Inferior parietal cortex (tissue), 1 donor: ENCODE data around the gene HIF3A.
"Not testable (repeated sequence)": the region's sequence is repeated elsewhere in the genome, so short reads cannot be mapped to it uniquely, and the experiment has no call there.

ENCODE experiments used
- DNase-seq: peaks from one replicate; pipeline ENCODE4 v3.0.0-alpha.2; 2016; ENCODE audit errors: extremely low spot score

HIF3A gene

GRCh38 chr19:46357846-46358583, 61.2 kb downstream of the HIF3A start:
- DNase-seq = no peak

DNA sequence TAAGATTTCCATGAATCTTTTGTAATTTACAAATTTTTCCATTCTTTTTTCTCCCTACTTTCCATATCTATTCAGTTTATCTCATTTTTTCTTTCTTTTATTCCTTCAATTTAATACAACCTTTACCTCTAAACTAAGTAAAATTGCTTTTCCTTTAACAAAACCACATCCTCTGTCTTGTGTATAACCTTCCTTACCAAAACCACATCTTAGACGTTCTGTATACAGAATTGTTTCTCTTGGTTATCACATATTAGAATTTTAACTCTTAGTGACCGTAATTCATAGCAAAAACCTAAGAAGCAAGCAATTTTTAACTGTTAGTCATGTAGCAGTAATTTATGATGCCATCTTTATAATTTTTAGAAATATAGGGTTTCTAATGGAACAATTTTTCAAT, 65.1 kb downstream of the HIF3A start:
- no peak for DNase-seq

GRCh38 chr19:46364359-46364758, 67.5 kb downstream of the HIF3A start:
- no peak for DNase-seq

GRCh38 chr19:46365561-46365960, 68.7 kb downstream of the HIF3A start:
- no peak for DNase-seq

DNA sequence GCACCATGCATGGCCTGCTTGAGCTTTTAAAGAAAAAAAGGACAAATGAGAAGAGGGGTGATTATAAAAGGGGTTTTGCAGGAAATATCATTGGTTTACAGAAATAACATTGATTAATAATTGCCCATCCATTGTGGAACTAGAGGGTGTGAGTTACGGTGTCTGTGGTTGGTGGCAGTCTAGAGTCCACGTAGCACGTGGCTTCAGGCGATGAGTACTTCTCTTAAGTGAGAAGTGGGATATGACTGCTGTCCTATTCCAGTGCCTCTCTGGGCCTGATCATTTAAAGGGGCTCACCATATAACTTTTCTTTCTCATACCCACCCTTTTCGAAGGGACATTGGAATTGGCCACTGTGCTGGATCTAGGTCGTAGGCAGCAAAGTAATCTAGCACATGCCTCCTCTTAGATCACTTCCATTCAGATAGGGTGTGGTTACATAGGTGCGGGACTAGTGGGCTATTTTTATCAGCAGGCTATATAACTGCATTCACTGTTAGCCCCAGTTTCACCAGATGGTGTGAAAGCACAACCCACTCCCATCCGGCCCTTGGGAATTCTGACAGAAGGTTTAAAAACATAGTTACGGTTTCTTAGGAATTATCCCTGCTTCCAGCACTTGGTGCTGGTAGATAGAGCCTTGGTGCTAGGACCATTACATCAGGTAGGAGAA, 69.9 kb downstream of the HIF3A start:
- no peak for DNase-seq

DNA sequence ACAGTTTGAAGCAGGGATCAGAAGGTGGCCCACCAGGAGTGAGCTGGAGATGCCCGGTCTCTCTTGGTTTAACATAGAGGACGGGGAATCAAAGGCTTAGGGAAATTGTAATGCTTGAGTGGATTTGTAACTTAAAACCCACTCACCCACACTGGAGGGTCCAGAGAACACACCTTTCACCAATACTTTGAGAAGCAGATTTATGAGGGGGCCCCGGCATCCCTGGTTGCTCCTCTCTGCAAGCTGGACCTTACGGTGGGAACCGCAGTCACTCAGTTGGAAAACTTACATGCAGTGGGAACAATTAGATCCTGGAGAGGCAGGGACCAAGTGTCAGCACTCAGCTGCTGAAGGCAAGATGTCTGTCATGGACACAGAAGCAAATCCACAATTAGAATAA, 70.6 kb downstream of the HIF3A start:
- DNase-seq = no peak

DNA sequence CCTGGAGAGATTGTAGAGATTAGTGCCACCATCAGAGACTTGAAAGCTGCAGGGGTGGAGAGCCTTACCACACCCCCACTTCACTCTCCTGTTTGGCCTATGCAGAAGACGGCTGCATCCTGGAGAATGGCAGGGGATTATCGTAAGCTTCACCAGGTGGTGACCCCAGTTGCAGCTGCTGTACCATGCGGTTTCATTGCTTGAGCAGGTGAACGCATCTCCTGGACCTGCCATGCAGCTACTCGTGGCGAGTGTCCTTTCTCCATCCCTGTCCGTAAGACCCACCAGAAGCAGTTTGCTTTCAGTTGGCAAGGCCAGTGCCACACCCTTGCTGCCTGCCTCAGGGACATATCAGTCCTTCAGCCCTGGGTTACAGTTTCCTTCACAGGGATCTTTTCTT, 71.3 kb downstream of the HIF3A start:
- DNase-seq = no peak

DNA sequence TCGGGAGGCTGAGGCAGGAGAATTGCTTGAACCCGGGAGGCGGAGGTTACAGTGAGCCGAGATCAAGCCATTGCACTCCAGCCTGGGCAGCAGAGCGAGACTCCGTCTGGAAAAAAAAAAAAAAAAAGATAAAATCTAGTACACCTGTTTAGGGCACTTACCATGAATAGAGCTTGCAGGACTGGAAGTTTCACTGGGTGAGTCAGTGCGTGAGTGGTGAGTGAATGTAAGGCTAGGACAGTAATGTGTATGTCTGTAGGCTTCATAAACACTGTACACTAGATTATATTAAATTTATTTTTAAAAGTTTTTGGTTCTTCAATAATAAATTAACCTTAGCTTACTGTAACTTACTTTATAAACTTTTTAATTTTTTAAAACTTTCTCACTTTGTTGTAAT, 73.0 kb downstream of the HIF3A start:
- DNase-seq = no peak

DNA sequence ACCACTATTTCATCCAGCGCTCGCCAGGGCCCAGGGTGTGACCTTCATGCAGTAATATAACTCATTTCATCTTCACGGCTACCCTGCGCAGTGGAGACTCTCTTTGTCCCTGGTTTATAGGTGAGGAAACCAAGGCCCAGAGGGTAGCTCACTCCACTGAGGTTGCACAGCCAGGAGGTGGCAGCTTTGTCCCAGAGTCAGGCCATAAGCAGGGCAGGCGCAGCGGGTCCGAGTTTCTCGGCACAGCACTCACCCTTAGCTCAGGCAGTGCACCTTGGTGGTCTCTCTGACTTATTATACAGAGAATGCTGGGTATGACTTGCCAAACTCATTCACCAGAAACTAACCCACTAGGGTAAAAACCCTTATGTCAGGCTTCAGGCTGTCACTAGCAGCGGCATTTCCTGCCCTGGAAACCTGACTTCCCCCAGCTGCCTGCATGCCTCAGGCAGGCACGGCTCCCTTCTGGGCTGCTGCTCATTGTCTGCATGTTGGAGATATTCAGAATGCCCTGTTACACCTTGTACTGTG, 74.6 kb downstream of the HIF3A start:
- no peak for DNase-seq

- DNase-seq = no peak
These were observed 76.2 kb downstream of the HIF3A start for GRCh38 chr19:46372901-46373490.

GRCh38 chr19:46373491-46374359, 76.9 kb downstream of the HIF3A start:
- no peak for DNase-seq

- no peak for DNase-seq
These were observed 78.0 kb downstream of the HIF3A start for GRCh38 chr19:46374536-46375475.

DNA sequence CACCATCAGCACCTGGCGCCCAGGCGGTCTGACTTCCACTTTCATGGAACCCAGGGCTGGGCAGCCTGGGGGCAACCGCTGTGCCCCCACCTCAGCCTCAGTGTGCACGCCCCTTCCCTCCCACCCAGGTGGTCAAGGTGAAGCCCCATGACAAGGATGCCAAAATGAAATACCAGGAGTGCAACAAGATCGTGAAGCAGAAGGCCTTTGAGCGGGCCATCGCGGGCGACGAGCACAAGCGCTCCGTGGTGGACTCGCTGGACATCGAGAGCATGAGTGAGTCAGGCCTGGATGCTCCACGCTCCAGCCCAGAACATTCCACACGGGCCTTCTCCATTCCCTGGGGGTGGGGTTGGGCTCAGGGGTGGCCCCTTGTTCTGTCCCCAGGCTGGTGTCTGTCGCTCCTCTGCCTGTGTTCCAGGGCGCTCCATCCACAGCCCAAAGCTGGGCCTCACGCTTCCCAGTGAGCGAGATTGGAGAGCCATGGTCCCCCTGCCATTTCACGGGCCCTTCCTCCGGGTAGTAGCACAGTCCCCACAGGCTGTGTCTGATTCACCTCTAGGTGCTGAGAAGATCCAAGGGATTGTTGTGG, 78.7 kb downstream of the HIF3A start:
- DNase-seq = not testable (repeated sequence)

DNA sequence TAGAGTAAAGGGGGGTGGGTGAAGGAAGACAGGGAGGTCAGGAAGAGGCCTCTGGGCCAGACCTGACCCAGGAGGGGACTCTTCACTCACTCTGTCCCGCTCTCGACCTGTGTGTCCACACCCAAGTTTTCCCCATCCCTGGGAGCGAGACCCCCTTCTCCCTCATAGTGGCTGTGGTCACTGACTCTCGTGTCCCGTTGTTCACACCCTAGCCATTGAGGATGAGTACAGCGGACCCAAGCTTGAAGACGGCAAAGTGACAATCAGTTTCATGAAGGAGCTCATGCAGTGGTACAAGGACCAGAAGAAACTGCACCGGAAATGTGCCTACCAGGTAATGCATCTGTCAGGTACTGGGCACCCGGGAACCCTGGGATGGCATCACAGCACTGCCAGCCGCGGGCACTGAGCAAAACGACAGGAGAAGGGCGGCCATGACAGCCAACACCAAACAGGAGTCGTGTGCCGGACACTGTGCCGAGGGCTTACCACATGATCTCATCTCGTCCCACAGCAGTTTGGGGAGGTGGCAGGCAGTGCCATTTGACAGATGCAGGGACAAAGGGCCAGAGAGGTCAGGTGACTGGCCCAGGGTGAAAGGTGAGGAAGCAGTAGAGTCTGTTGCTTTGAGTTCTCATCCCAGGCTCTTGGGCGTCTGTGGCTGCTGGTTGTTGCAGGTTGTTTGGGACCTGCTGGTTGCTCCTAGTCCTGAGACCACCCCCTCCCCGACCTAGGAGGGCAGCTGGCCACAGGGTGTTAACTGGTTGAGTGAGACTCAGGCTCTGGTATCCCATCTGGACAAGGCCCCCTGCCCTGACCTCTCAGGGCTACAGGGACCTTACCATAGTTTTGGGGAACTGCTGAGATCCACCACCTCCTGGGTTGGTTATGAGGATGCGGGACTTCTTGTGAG, 79.7 kb downstream of the HIF3A start:
- no peak for DNase-seq

DNA sequence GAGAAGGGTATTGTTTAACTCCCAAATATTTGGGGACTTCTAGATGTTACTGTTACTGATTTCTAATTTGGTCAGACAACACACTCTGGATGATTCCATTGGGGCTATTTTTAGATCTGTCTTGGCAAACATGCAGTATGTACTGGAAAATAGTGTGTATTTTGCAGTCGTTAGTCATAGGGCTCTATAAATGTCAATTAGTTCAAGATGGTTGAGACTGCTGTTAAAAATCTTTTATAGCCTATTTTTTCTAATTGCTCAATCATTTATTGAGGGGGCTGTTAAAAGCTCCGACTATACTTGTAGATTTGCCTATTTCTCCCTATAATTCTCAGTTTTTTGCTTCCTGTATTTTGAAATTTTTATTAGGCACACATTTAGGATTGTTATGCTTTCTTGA, 81.4 kb downstream of the HIF3A start:
- DNase-seq = no peak

GRCh38 chr19:46380690-46381089, 83.8 kb downstream of the HIF3A start:
- no peak for DNase-seq

DNA sequence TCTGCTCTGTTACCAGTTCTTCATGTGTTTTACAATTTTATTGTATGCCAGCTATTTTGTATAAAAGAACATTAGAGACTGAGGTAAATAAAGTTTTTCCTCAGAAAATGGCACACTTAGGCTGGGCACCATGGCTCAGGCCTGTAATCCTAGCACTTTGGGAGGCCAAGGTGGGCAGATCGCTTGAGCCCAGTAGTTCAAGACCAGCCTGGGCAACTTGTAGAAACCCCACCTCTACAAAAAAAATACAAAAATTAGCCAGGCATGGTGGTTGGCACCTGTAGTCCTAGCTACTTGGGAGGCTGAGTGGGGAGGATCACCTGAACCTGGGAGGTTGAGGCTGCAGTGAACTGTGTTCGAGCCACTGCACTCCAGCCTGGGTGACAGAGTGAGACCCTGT, 84.5 kb downstream of the HIF3A start:
- DNase-seq = no peak

DNA sequence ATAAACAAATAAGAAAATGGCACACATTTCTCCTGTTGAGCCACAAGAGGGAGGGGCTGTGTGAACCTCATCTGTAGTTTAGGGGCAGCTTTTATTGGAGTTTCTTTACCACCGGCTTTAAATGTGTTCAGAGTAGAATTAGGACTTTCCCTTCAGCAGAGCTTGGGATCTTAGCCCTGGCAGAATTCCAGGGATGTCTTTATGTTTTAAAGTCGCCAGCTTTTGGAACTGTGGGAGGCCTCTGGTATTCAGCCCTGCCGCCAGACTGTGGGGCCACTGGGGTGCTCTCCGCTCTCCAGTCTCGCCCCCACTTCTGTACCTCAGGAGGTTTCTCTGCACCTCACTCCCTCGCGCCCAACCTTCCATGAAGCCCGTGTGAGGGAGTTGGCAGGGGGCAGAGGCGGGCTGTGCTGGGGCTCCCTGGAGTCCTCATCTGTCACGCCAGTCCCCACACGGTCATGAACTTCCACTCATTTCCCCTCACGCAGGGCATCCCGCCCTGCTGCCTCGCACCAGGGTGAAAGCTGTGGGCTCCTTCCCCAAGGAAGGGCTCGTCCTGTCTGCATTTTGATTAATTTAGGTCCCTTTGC, 85.0 kb downstream of the HIF3A start:
- no peak for DNase-seq
